ES-I3 (cell line): ENCODE measurements around the gene CDH12.

ENCODE experiments used
- H3K36me3 ChIP-seq: 2 replicates; pipeline ENCODE4 v1.6.1; 2013; ENCODE audit warnings: mild to moderate bottlenecking, low read length, control low read depth, moderate library complexity; ENCODE audit not compliant: insufficient read depth
- H3K4me1 ChIP-seq: 2 replicates; pipeline ENCODE4 v1.6.1; 2013; ENCODE audit warnings: mild to moderate bottlenecking, control low read depth, low read length; ENCODE audit not compliant: insufficient read depth
- H3K9ac ChIP-seq: 2 replicates; pipeline ENCODE4 v1.6.1; 2013; ENCODE audit warnings: low read depth, mild to moderate bottlenecking, low read length, moderate library complexity
- H3K9me3 ChIP-seq: 2 replicates; pipeline ENCODE4 v1.6.1; 2013; ENCODE audit warnings: mild to moderate bottlenecking, low read length, moderate library complexity; ENCODE audit not compliant: control insufficient read depth, insufficient read depth

The CDH12 gene

GRCh38 chr5:22722491-22722890 lies 130.7 kb downstream of the CDH12 start:
- Histone ChIP-seq H3K9me3 (no peaks in the 10 kb centered on the region; the same call in 1 of the 2 replicates), H3K4me1 (no peaks in the 10 kb centered on the region), H3K36me3 (no peaks in the 10 kb centered on the region), H3K9ac (no peak overlapping the region)

GRCh38 chr5:22722056-22722455 lies 131.1 kb downstream of the CDH12 start:
- Histone ChIP-seq H3K4me1 (no peaks in the 10 kb centered on the region), H3K9me3 (no peaks in the 10 kb centered on the region; the same call in 1 of the 2 replicates), H3K9ac (no peak overlapping the region), H3K36me3 (no peaks in the 10 kb centered on the region)

- H3K36me3 ChIP-seq = no peaks in the 10 kb centered on the region
- no peaks in the 10 kb centered on the region for H3K4me1 ChIP-seq
- no peak overlapping the region for H3K9ac ChIP-seq
- H3K9me3 ChIP-seq = no peaks in the 10 kb centered on the region; the same call in 1 of the 2 replicates
Observed at GRCh38 chr5:22719842-22720241, 133.3 kb downstream of the CDH12 start.

- Histone ChIP-seq H3K4me1 (no peaks in the 10 kb centered on the region), H3K36me3 (no peaks in the 10 kb centered on the region), H3K9ac (no peak overlapping the region), H3K9me3 (no peaks in the 10 kb centered on the region)
Observed at GRCh38 chr5:22710660-22711059, 142.5 kb downstream of the CDH12 start.

- H3K36me3 ChIP-seq = no peaks in the 10 kb centered on the region
- no peaks in the 10 kb centered on the region for H3K4me1 ChIP-seq
- no peaks in the 10 kb centered on the region for H3K9me3 ChIP-seq
- H3K9ac ChIP-seq = no peak overlapping the region
Observed at GRCh38 chr5:22709743-22710142, 143.4 kb downstream of the CDH12 start.

GRCh38 chr5:22708770-22709328 lies 144.3 kb downstream of the CDH12 start:
- no peaks in the 10 kb centered on the region for H3K36me3 ChIP-seq
- no peak overlapping the region for H3K9ac ChIP-seq
- H3K4me1 ChIP-seq = no peaks in the 10 kb centered on the region
- H3K9me3 ChIP-seq = no peaks in the 10 kb centered on the region

- no peaks in the 10 kb centered on the region for H3K9me3 ChIP-seq
- H3K9ac ChIP-seq = no peak overlapping the region
Observed at GRCh38 chr5:22706901-22707300, 146.2 kb downstream of the CDH12 start.

GRCh38 chr5:22699319-22699718 lies 153.8 kb downstream of the CDH12 start:
- Histone ChIP-seq H3K9ac (no peak overlapping the region), H3K36me3 (no peaks in the 10 kb centered on the region), H3K4me1 (no peaks in the 10 kb centered on the region), H3K9me3 (no peaks in the 10 kb centered on the region)

More at GRCh38 chr5:22706901-22707300, 146.2 kb downstream of the CDH12 start:
- Histone ChIP-seq H3K4me1 (no peaks in the 10 kb centered on the region), H3K36me3 (no peaks in the 10 kb centered on the region)

GRCh38 chr5:22693121-22693520 lies 160.0 kb downstream of the CDH12 start:
- Histone ChIP-seq H3K4me1 (no peaks in the 10 kb centered on the region), H3K36me3 (no peaks in the 10 kb centered on the region), H3K9ac (no peak overlapping the region), H3K9me3 (no peaks in the 10 kb centered on the region)

- Histone ChIP-seq H3K9ac (no peak overlapping the region), H3K36me3 (no peaks in the 10 kb centered on the region), H3K4me1 (no peaks in the 10 kb centered on the region), H3K9me3 (no peaks in the 10 kb centered on the region)
Observed at GRCh38 chr5:22683050-22683449, 170.1 kb downstream of the CDH12 start.

- Histone ChIP-seq H3K4me1 (no peaks in the 10 kb centered on the region), H3K36me3 (no peaks in the 10 kb centered on the region), H3K9me3 (no peaks in the 10 kb centered on the region), H3K9ac (no peak overlapping the region)
Observed at GRCh38 chr5:22678886-22679285, 174.3 kb downstream of the CDH12 start.

- Histone ChIP-seq H3K36me3 (no peaks in the 10 kb centered on the region), H3K9me3 (no peaks in the 10 kb centered on the region), H3K4me1 (no peaks in the 10 kb centered on the region), H3K9ac (no peak overlapping the region)
Observed at GRCh38 chr5:22673131-22673530, 180.0 kb downstream of the CDH12 start.

- no peaks in the 10 kb centered on the region for H3K36me3 ChIP-seq
- no peaks in the 10 kb centered on the region for H3K9me3 ChIP-seq
- no peaks in the 10 kb centered on the region for H3K4me1 ChIP-seq
- H3K9ac ChIP-seq = no peak overlapping the region
Observed at GRCh38 chr5:22669345-22669744, 183.8 kb downstream of the CDH12 start.

- H3K9ac ChIP-seq = no peak overlapping the region
- no peaks in the 10 kb centered on the region for H3K9me3 ChIP-seq
- no peaks in the 10 kb centered on the region for H3K36me3 ChIP-seq
- H3K4me1 ChIP-seq = no peaks in the 10 kb centered on the region
Observed at GRCh38 chr5:22665801-22666200, 187.3 kb downstream of the CDH12 start.

GRCh38 chr5:22663134-22663533 lies 190.0 kb downstream of the CDH12 start:
- no peak overlapping the region for H3K9ac ChIP-seq
- no peaks in the 10 kb centered on the region for H3K9me3 ChIP-seq
- no peaks in the 10 kb centered on the region for H3K4me1 ChIP-seq
- H3K36me3 ChIP-seq = no peaks in the 10 kb centered on the region

- H3K9me3 ChIP-seq = no peaks in the 10 kb centered on the region
- no peaks in the 10 kb centered on the region for H3K36me3 ChIP-seq
- H3K9ac ChIP-seq = no peak overlapping the region
- no peaks in the 10 kb centered on the region for H3K4me1 ChIP-seq
Observed at GRCh38 chr5:22662391-22662790, 190.8 kb downstream of the CDH12 start.
